ENCODE measurements around the gene GP9. TPM values are rescaled to one million over a fixed set of nuclear protein-coding genes. Genes with fewer than 3 reads are reported as not detected.

GP9 gene
- total and polyA plus RNA-seq, 9 of the 15 experiments (the other 6 are each of a cell fraction or from before 2014, with no cell fraction given) = not detected

- TF ChIP-seq CCNT2 (IDR thresholded peaks at IDR 0.05; ENCODE audit: borderline replicate concordance, extremely low read depth, insufficient read length, low read depth, low read length) (peak; percentile 43), HCFC1 (IDR thresholded peaks at IDR 0.05; ENCODE audit: low read depth, low read length) (no peak; the same call in 1 of the 2 replicates), RAD21 (CRISPR knock-in tag; conservative IDR thresholded peaks at IDR 0.05 in 1 of 2, IDR thresholded peaks at IDR 0.05 in 1 of 2) (peak; percentile 32 to 50), VEZF1 (CRISPR knock-in tag; IDR thresholded peaks at IDR 0.05) (peak; percentile 65), ZHX1 (conservative IDR thresholded peaks at IDR 0.05; ENCODE audit: low read length) (no peak), GABPB1 (CRISPR knock-in tag; IDR thresholded peaks at IDR 0.05) (peak; percentile 87), FOXK1 (CRISPR knock-in tag; IDR thresholded peaks at IDR 0.05; ENCODE audit: borderline replicate concordance) (no peak), BRCA1 (IDR thresholded peaks at IDR 0.05) (no peak), BRCA1 (CRISPR knock-in tag; IDR thresholded peaks at IDR 0.05) (no peak), POLR2B (IDR thresholded peaks at IDR 0.05; ENCODE audit: low read depth, partially characterized antibody) (peak; percentile 52), RBFOX2 (IDR thresholded peaks at IDR 0.05; ENCODE audit: low read depth, low read length) (peak; percentile 84), RCOR1 (IDR thresholded peaks at IDR 0.05; ENCODE audit: borderline replicate concordance in 1 of 2, low read depth in 2 of 2, low read length in 2 of 2) (0 out of 4 replicates have a peak, but pooled peaks of 1 of the 2 experiments have one; percentile 5), ZNF766 (CRISPR knock-in tag; conservative IDR thresholded peaks at IDR 0.05) (no peak), ZFPM2 (CRISPR knock-in tag; IDR thresholded peaks at IDR 0.05) (no peak), TEAD2 (tag; IDR thresholded peaks at IDR 0.05) (no peak), BHLHE40 (IDR thresholded peaks at IDR 0.05; ENCODE audit: low read length) (peak; percentile 62), SMARCA5 (IDR thresholded peaks at IDR 0.05) (no peak), KDM2B (CRISPR knock-in tag; IDR thresholded peaks at IDR 0.05) (peak; percentile 57; the same call in 1 of the 2 replicates), CTCFL (IDR thresholded peaks at IDR 0.05; ENCODE audit: borderline replicate concordance, insufficient read depth, low read depth, low read length, poor library complexity, severe bottlenecking) (peak; percentile 51), ELF1 (tag; IDR thresholded peaks at IDR 0.05) (peak; percentile 32; the same call in 1 of the 2 replicates), CBX3 (IDR thresholded peaks at IDR 0.05; ENCODE audit: borderline replicate concordance in 1 of 2, low read length in 2 of 2) (peak in 1 of 2 experiments; percentile 77; a peak in 1 of 3 replicates), BRD9 (IDR thresholded peaks at IDR 0.05; ENCODE audit: low read depth, partially characterized antibody) (no peak)
Measured at GRCh38 chr3:129026728-129027543, 33.6 kb upstream of the GP9 start (continued).
